ENCODE results near the gene LRCOL1. TPM values are rescaled to one million over a fixed set of nuclear protein-coding genes. Genes with fewer than 3 reads are reported as not detected.

Gene LRCOL1
- total RNA-seq, 2 experiments from 2014 or later: not detected

GRCh38 chr12:132632521-132633228, 22.3 kb upstream of the LRCOL1 start:
- H3K4me1 Mint-ChIP-seq (ENCODE audit: low read depth): no peaks in the 10 kb centered on the region

GRCh38 chr12:132631666-132632065, 21.3 kb upstream of the LRCOL1 start:
- peaks cover 74% of the 10 kb centered on the region for H3K36me3 Mint-ChIP-seq (ENCODE audit: low read depth)
- H3K27ac ChIP-seq (ENCODE audit: low read depth in 1 of 2, low read length in 2 of 2): no peak overlapping the region
- intact Hi-C loops (cut with DNase I, micrococcal nuclease): no loop called here

More at GRCh38 chr12:132632521-132633228, 22.3 kb upstream of the LRCOL1 start:
- Histone ChIP-seq H3K9me3 (ENCODE audit: control insufficient read depth in 1 of 2, insufficient read depth in 1 of 2, low read length in 2 of 2) (no peaks in the 10 kb centered on the region), H3K27me3 (ENCODE audit: control insufficient read depth in 1 of 2, insufficient read depth in 2 of 2, low read length in 2 of 2) (no peaks in the 10 kb centered on the region), H3K4me3 (ENCODE audit: low read length) (no peak overlapping the region), H3K4me1 (ENCODE audit: insufficient read depth, low read length) (no peaks in the 10 kb centered on the region), H3K36me3 (ENCODE audit: insufficient read depth, low read length) (peaks cover 74% of the 10 kb centered on the region), H3K27ac (ENCODE audit: low read depth in 1 of 2, low read length in 2 of 2) (no peak overlapping the region)
- Mint-ChIP-seq H3K27ac (no peak overlapping the region), H3K9me3 (no peaks in the 10 kb centered on the region), H3K27me3 (no peaks in the 10 kb centered on the region), H3K4me3 (no peak overlapping the region), H3K36me3 (ENCODE audit: low read depth) (peaks cover 83% of the 10 kb centered on the region)
- intact Hi-C loops (cut with DNase I, micrococcal nuclease): no loop called here
- ATAC-seq (ENCODE audit: poor library complexity) (no peak), DNase-seq (no peak)
- POLR2A ChIA-PET: no interaction called here
- TF ChIP-seq, protein P1, sequence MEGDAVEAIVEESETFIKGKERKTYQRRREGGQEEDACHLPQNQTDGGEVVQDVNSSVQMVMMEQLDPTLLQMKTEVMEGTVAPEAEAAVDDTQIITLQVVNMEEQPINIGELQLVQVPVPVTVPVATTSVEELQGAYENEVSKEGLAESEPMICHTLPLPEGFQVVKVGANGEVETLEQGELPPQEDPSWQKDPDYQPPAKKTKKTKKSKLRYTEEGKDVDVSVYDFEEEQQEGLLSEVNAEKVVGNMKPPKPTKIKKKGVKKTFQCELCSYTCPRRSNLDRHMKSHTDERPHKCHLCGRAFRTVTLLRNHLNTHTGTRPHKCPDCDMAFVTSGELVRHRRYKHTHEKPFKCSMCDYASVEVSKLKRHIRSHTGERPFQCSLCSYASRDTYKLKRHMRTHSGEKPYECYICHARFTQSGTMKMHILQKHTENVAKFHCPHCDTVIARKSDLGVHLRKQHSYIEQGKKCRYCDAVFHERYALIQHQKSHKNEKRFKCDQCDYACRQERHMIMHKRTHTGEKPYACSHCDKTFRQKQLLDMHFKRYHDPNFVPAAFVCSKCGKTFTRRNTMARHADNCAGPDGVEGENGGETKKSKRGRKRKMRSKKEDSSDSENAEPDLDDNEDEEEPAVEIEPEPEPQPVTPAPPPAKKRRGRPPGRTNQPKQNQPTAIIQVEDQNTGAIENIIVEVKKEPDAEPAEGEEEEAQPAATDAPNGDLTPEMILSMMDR (IDR thresholded peaks at IDR 0.05): no peak
- CTCF ChIA-PET: interaction anchor here (0.9 kb wide), 1 partner anchor 18 kb away, joined by 3 read pairs; no protein-coding TSS in a partner anchor

DNA sequence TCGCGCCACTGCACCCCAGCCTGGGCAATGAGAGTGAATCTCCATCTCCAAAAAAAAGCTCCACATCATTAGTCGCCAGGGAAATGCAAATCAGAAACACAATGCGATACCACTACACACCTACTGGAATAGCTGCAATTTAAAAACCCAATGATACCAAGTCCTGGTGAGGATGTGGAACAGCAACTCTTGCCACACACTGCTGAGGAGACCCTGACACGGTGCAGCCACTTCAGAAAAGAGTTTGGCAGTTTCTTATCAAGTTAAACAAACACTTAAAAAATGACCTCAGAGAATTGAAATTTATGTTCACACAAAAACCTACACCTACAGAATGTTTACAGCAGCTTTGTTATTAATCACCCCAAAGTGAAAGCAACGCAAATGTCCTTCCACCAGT, 20.3 kb upstream of the LRCOL1 start:
- intact Hi-C loops (cut with DNase I, micrococcal nuclease): no loop called here
- H3K4me1 Mint-ChIP-seq (ENCODE audit: low read depth): no peaks in the 10 kb centered on the region
- Histone ChIP-seq H3K27ac (ENCODE audit: low read depth in 1 of 2, low read length in 2 of 2) (no peak overlapping the region), H3K36me3 (ENCODE audit: insufficient read depth, low read length) (peaks cover 56% of the 10 kb centered on the region), H3K9me3 (ENCODE audit: control insufficient read depth in 1 of 2, insufficient read depth in 1 of 2, low read length in 2 of 2) (no peaks in the 10 kb centered on the region), H3K4me1 (ENCODE audit: insufficient read depth, low read length) (no peaks in the 10 kb centered on the region), H3K27me3 (ENCODE audit: control insufficient read depth in 1 of 2, insufficient read depth in 2 of 2, low read length in 2 of 2) (no peaks in the 10 kb centered on the region), H3K4me3 (ENCODE audit: low read length) (no peak overlapping the region)
- no peak overlapping the region for H3K27ac Mint-ChIP-seq
- ChIA-PET CTCF (no interaction called here), POLR2A (no interaction called here)
- H3K36me3 Mint-ChIP-seq (ENCODE audit: low read depth): peaks cover 70% of the 10 kb centered on the region
- no peaks in the 10 kb centered on the region for H3K9me3 Mint-ChIP-seq
- DNase-seq (no peak), ATAC-seq (ENCODE audit: poor library complexity) (no peak)
- no peak overlapping the region for H3K4me3 Mint-ChIP-seq
- TF ChIP-seq, protein P1 (IDR thresholded peaks at IDR 0.05): no peak
- H3K27me3 Mint-ChIP-seq: no peaks in the 10 kb centered on the region

More at GRCh38 chr12:132631666-132632065, 21.3 kb upstream of the LRCOL1 start:
- ATAC-seq (ENCODE audit: poor library complexity) (no peak), DNase-seq (no peak)
- ChIA-PET POLR2A (no interaction called here), CTCF (no interaction called here)
- Mint-ChIP-seq H3K4me3 (no peak overlapping the region), H3K9me3 (no peaks in the 10 kb centered on the region), H3K27ac (no peak overlapping the region), H3K4me1 (ENCODE audit: low read depth) (no peaks in the 10 kb centered on the region), H3K27me3 (no peaks in the 10 kb centered on the region)
- TF ChIP-seq, protein P1 (IDR thresholded peaks at IDR 0.05): no peak
- Histone ChIP-seq H3K4me1 (ENCODE audit: insufficient read depth, low read length) (no peaks in the 10 kb centered on the region), H3K36me3 (ENCODE audit: insufficient read depth, low read length) (peaks cover 64% of the 10 kb centered on the region), H3K27me3 (ENCODE audit: control insufficient read depth in 1 of 2, insufficient read depth in 2 of 2, low read length in 2 of 2) (no peaks in the 10 kb centered on the region), H3K9me3 (ENCODE audit: control insufficient read depth in 1 of 2, insufficient read depth in 1 of 2, low read length in 2 of 2) (no peaks in the 10 kb centered on the region), H3K4me3 (ENCODE audit: low read length) (no peak overlapping the region)
